Sigmoid colon (tissue), 7 donors: ENCODE results near the gene TAF12. TPM values are rescaled to one million over a fixed set of nuclear protein-coding genes. Genes with fewer than 3 reads are reported as not detected.
"Not testable (repeated sequence)": the region's sequence is repeated elsewhere in the genome, so short reads cannot be mapped to it uniquely, and the experiment has no call there.

Experiments used
- DNase-seq: peaks from one replicate; pipeline ENCODE4 v3.0.0-alpha.2; 2019
- H3K27ac ChIP-seq, 4 donors: fragments of 200-600 bp; sonication (generic); one replicate each; pipeline ENCODE4 v1.5.1; 2016 to 2019; ENCODE audit warnings: mild to moderate bottlenecking in 1 of 4
- H3K27me3 ChIP-seq, 3 donors: fragments of 200-600 bp; sonication (generic); one replicate each; pipeline ENCODE4 v1.5.1; 2019; ENCODE audit warnings: mild to moderate bottlenecking in 1 of 3
- H3K36me3 ChIP-seq, 4 donors: fragments of 200-600 bp; sonication (generic); one replicate each; pipeline ENCODE4 v1.5.1; 2016 to 2019
- H3K4me1 ChIP-seq, 4 donors: fragments of 200-600 bp; sonication (generic); one replicate each; pipeline ENCODE4 v1.5.1; 2017 to 2019
- H3K4me3 ChIP-seq, 4 donors: fragments of 200-600 bp; sonication (generic); one replicate each; pipeline ENCODE4 v1.5.1; 2017 to 2019; ENCODE audit warnings: mild to moderate bottlenecking in 2 of 4, moderate library complexity in 1 of 4
- H3K9me3 ChIP-seq, 4 donors: fragments of 200-600 bp in 3 of 4; sonication (generic) in 3 of 4; one replicate each; pipeline versions ENCODE4 v1.5.1 to v1.6.1; 2013 to 2019
- CTCF ChIP-seq, 4 experiments: fragments of 450-650 bp in 3 of 4; fragments of 200-600 bp in 1 of 4; IDR thresholded peaks; one replicate each; pipeline ENCODE4 v1.5.1; 2016 to 2019; ENCODE audit warnings: antibody characterized with exemption in 4 of 4, mild to moderate bottlenecking in 3 of 4, moderate library complexity in 2 of 4
- EP300 ChIP-seq, 4 donors: sonication (generic); formaldehyde crosslinking; IDR thresholded peaks; one replicate each; pipeline ENCODE4 v1.6.1; 2017; ENCODE audit warnings: antibody characterized with exemption in 4 of 4
- POLR2A ChIP-seq, 2 donors: fragments of 450-650 bp; IDR thresholded peaks; one replicate each; pipeline ENCODE4 v1.6.1; 2016; ENCODE audit warnings: antibody characterized with exemption in 2 of 2, mild to moderate bottlenecking in 2 of 2, moderate library complexity in 2 of 2
- POLR2AphosphoS5 ChIP-seq, 4 donors: sonication (generic); formaldehyde crosslinking; IDR thresholded peaks; one replicate each; pipeline ENCODE4 v1.6.1; 2017; ENCODE audit warnings: antibody characterized with exemption in 4 of 4
- WGBS, 2 donors: extraction: QIAGEN DNeasy Blood & Tissue Kit; methylation state at CpG; one replicate each; pipeline ENCODE4 v1.1.7; 2013; 5-methylcytosine and 5-hydroxymethylcytosine counted together
- intact Hi-C: fragments of 100-400 bp; cut with DNase I; formaldehyde crosslinking; loops from one replicate; pipeline ENCODE4 v1.15.1; 2023
- polyA plus RNA-seq, 3 donors: library from polyadenylated mRNA; stranded (reverse); fragments of 200-250 nt; gene quantifications; one replicate each; pipeline ENCODE4 v1.2.3, GENCODE V29; 2013
- total RNA-seq, 4 donors: library from RNA; depleted of rRNA; stranded (reverse); fragments of >200 nt; gene quantifications; one replicate each; pipeline ENCODE4 v1.1.0, GENCODE V29; 2016
- donor health status: healthy with polysubstance abuse.
- donor health status: Bipolar disorder and iron deficiency.
- donor health status: healthy.

TAF12 gene
- total and polyA plus RNA-seq, 7 donors = 16.8 to 27.5 (median 20.4) TPM

GRCh38 chr1:28577738-28578536 is 64.9 kb downstream of the TAF12 start:
- DNase-seq = no peak
- intact Hi-C loops = no loop called here

DNA sequence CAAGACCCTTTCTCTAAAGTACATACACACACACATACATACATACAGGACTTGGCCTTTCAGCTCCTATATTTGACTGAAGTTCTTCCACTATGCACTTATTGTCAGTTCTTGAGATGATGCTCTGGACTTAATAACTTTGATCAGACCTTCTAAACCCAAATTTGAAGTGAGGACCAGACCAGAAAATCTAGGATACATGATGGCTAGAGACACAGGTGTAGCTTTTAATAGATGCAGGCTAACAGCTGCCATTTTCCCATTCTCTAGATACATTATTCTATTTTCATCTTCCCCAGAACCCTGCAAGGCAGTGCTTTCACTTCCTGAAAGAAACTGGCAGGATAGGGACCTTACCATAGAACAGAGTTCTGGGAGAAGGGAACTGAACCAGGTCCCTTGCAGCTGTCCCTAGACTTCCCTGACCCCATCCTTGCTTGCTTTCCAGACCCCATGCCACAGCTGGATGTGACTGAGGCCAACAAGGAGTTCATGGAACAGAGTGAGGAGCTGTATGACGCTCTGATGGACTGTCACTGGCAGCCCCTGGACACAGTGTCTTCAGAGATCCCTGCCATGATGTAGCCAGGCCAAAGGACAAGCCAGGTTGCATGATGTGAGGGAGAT is 65.7 kb downstream of the TAF12 start:
- Histone ChIP-seq H3K27ac (peak overlapping the region in 1 of 4 donors; percentile 11), H3K36me3 (peaks cover 9 to 83% (median 30%) of the 10 kb centered on the region in 4 donors), H3K4me1 (peaks cover 0 to 31% (median 21%) of the 10 kb centered on the region in 4 donors), H3K9me3 (no peaks in the 10 kb centered on the region), H3K4me3 (no peak overlapping the region), H3K27me3 (no peaks in the 10 kb centered on the region)
- WGBS, 2 donors = 81 to 88% methylated on average over 1 of the region's 1 CpG
- intact Hi-C loops = no loop called here
- no peak for TF ChIP-seq EP300 (IDR thresholded peaks at IDR 0.05)
- TF ChIP-seq POLR2AphosphoS5 (IDR thresholded peaks at IDR 0.05) = no peak
- no peak for TF ChIP-seq POLR2A (IDR thresholded peaks at IDR 0.05)
- TF ChIP-seq CTCF (IDR thresholded peaks at IDR 0.05) = no peak
- no peak for DNase-seq

More at GRCh38 chr1:28577738-28578536, 64.9 kb downstream of the TAF12 start:
- Histone ChIP-seq H3K9me3 (no peaks in the 10 kb centered on the region), H3K4me3 (no peak overlapping the region), H3K27me3 (no peaks in the 10 kb centered on the region), H3K27ac (no peak overlapping the region), H3K36me3 (peaks cover 9 to 76% (median 30%) of the 10 kb centered on the region in 4 donors), H3K4me1 (peaks cover 0 to 38% (median 28%) of the 10 kb centered on the region in 4 donors)
- TF ChIP-seq EP300 (IDR thresholded peaks at IDR 0.05) (no peak), POLR2AphosphoS5 (IDR thresholded peaks at IDR 0.05) (no peak), CTCF (IDR thresholded peaks at IDR 0.05) (no peak), POLR2A (IDR thresholded peaks at IDR 0.05) (no peak)
- WGBS, 2 donors = 68 to 79% methylated on average over 6 of the region's 6 CpGs

DNA sequence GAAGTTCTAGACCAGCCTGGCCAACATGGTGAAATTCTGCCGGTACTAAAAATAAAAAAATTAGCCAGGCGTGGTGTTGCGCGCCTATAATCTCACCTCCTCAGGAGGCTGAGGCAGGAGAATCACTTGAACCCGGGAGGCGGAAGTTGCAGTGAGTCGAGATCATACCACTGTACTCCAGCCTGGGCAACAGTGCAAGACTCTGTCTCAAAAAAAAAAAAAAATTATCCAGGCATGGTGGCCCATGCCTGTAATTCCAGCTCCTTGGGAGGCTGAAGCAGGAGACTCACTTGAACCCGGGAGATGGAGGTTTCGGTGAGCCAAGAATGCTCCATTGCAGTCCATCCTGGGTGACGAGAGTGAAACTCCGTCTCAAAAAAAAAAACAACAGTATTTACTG is 69.3 kb downstream of the TAF12 start:
- Histone ChIP-seq H3K27ac (no peak overlapping the region), H3K36me3 (peaks cover 8 to 97% (median 38%) of the 10 kb centered on the region in 4 donors), H3K9me3 (no peaks in the 10 kb centered on the region), H3K4me1 (peaks cover 0 to 2% (median 0%) of the 10 kb centered on the region in 4 donors), H3K27me3 (no peaks in the 10 kb centered on the region), H3K4me3 (no peak overlapping the region)
- intact Hi-C loops = no loop called here
- TF ChIP-seq POLR2AphosphoS5 (IDR thresholded peaks at IDR 0.05) = no peak
- DNase-seq = no peak
- 97 to 98% methylated on average over 11 of the region's 11 CpGs for WGBS, 2 donors

- H3K4me3 ChIP-seq, H3K4me1 ChIP-seq, H3K27me3 ChIP-seq, DNase-seq, intact Hi-C loops, H3K9me3 ChIP-seq, H3K27ac ChIP-seq: not testable (repeated sequence)
- peaks cover 7 to 97% (median 36%) of the 10 kb centered on the region in 4 donors for H3K36me3 ChIP-seq
- WGBS, 2 donors = 89 to 91% methylated on average over 12 of the region's 12 CpGs
Measured at GRCh38 chr1:28572891-28573290, 70.0 kb downstream of the TAF12 start.

GRCh38 chr1:28571911-28572310 is 71.0 kb downstream of the TAF12 start:
- Histone ChIP-seq H3K4me1 (no peaks in the 10 kb centered on the region), H3K9me3 (no peaks in the 10 kb centered on the region), H3K27ac (no peak overlapping the region), H3K36me3 (peaks cover 7 to 97% (median 40%) of the 10 kb centered on the region in 4 donors), H3K27me3 (no peaks in the 10 kb centered on the region), H3K4me3 (no peak overlapping the region)
- 93 to 94% methylated on average over 4 of the region's 4 CpGs for WGBS, 2 donors
- no peak for DNase-seq
- intact Hi-C loops = no loop called here
- no peak for TF ChIP-seq CTCF (IDR thresholded peaks at IDR 0.05)
